H1 (cell line): ENCODE results near the gene DYNC2H1. TPM values are rescaled to one million over a fixed set of nuclear protein-coding genes. Genes with fewer than 3 reads are reported as not detected.

ENCODE experiments used
- CTCF ChIA-PET: fragments of 300-600 bp; sonication (Branson Sonifier 250); formaldehyde crosslinking; loops from one replicate; lab custom pipeline; 2021; ENCODE audit not compliant: partially characterized antibody; lab: Charles Lee
- POLR2A ChIA-PET: fragments of 300-600 bp; sonication (Branson Sonifier 250); formaldehyde crosslinking; loops from one replicate; lab custom pipeline; 2021; ENCODE audit warnings: inconsistent platforms; ENCODE audit not compliant: partially characterized antibody; lab: Charles Lee
- DNase-seq, 2 experiments: peaks; one replicate each; pipeline versions ENCODE4 v3.0.0 to v3.0.0-alpha.2; 2010 to 2022; ENCODE audit warnings: low spot score in 2 of 2, low read depth in 1 of 2, mixed read lengths in 1 of 2
- FAIRE-seq: peaks from 2 replicates; lab custom pipeline; 2011; peaks lifted over from hg19 to GRCh38; lab: Jason Lieb, UNC
- H2AFZ ChIP-seq: 2 replicates; pipeline ENCODE4 v1.8.1; 2012; ENCODE audit warnings: low read length, inconsistent platforms
- H2AK5ac ChIP-seq: 2 replicates; pipeline ENCODE4 v1.6.1; 2013; ENCODE audit warnings: low read depth, low read length
- H2BK120ac ChIP-seq: replicated peaks from 2 replicates; pipeline ENCODE3; 2013; ENCODE audit warnings: low read depth, low read length, inconsistent platforms
- H2BK12ac ChIP-seq: 2 replicates; pipeline ENCODE4 v1.6.1; 2013; ENCODE audit warnings: low read depth, low read length
- H2BK15ac ChIP-seq: 2 replicates; pipeline ENCODE4 v1.6.1; 2013; ENCODE audit warnings: low read length
- H2BK20ac ChIP-seq: 2 replicates; pipeline ENCODE4 v1.6.1; 2013; ENCODE audit warnings: low read length
- H2BK5ac ChIP-seq: 2 replicates; pipeline ENCODE4 v1.6.1; 2013; ENCODE audit warnings: low read depth, low read length
- H3K14ac ChIP-seq: 2 replicates; pipeline ENCODE4 v1.6.1; 2013; ENCODE audit warnings: inconsistent platforms; ENCODE audit not compliant: insufficient read length
- H3K18ac ChIP-seq: 2 replicates; pipeline ENCODE4 v1.6.1; 2013; ENCODE audit warnings: low read length; ENCODE audit errors: extremely low read depth
- H3K23ac ChIP-seq: 2 replicates; pipeline ENCODE4 v1.6.1; 2013; ENCODE audit warnings: inconsistent platforms; ENCODE audit not compliant: insufficient read length
- H3K23me2 ChIP-seq: 2 replicates; pipeline ENCODE4 v1.6.1; 2013; ENCODE audit warnings: low read depth, low read length
- H3K27ac ChIP-seq: 2 replicates; pipeline ENCODE4 v1.6.1; 2011; ENCODE audit warnings: low read depth, low read length, inconsistent platforms
- H3K27me3 ChIP-seq, 4 experiments: replicated peaks in 1 of 4; 1 replicate in 1 of 4; 2 replicates in 3 of 4; pipeline versions ENCODE4 v1.6.1 to v1.8.1; 2011 to 2013; ENCODE audit warnings: low read length in 3 of 4, mild to moderate bottlenecking in 3 of 4, inconsistent platforms in 2 of 4, mixed read lengths in 2 of 4, moderate library complexity in 1 of 4; ENCODE audit not compliant: control insufficient read depth in 3 of 4, insufficient read depth in 3 of 4; ENCODE audit errors: extremely low read depth in 1 of 4
- H3K36me3 ChIP-seq, 4 experiments: 2 replicates each; pipeline versions ENCODE4 v1.6.1 to v1.8.1; 2011 to 2013; ENCODE audit warnings: mild to moderate bottlenecking in 4 of 4, low read length in 3 of 4, moderate library complexity in 2 of 4, control low read depth in 1 of 4, inconsistent platforms in 1 of 4; ENCODE audit not compliant: insufficient read depth in 4 of 4, control insufficient read depth in 2 of 4
- H3K4ac ChIP-seq: replicated peaks from 2 replicates; pipeline ENCODE3; 2013; ENCODE audit warnings: low read length, low read depth, mixed read lengths, inconsistent platforms; ENCODE audit not compliant: insufficient read length
- H3K4me1 ChIP-seq, 4 experiments: replicated peaks in 1 of 4; 1 replicate in 1 of 4; 2 replicates in 3 of 4; pipeline versions ENCODE4 v1.6.1 to v1.8.1; 2011 to 2013; ENCODE audit warnings: low read length in 3 of 4, inconsistent platforms in 2 of 4, mixed read lengths in 1 of 4; ENCODE audit not compliant: insufficient read depth in 4 of 4, control insufficient read depth in 3 of 4
- H3K4me2 ChIP-seq, 2 experiments: 2 replicates each; pipeline versions ENCODE4 v1.6.1 to v1.8.1; 2011 to 2013; ENCODE audit warnings: low read depth in 2 of 2, low read length in 2 of 2, control low read depth in 1 of 2, inconsistent platforms in 1 of 2, mild to moderate bottlenecking in 1 of 2; ENCODE audit not compliant: insufficient read depth in 1 of 2
- H3K4me3 ChIP-seq, 4 experiments: fragments of 200-600, 300-600 bp in 1 of 4; sonication (generic), shearing (Covaris generic), sonication (Bioruptor Twin) in 1 of 4; 2 replicates each; pipeline versions ENCODE4 v1.5.1 to v1.8.1; 2011 to 2016; ENCODE audit warnings: low read length in 4 of 4, low read depth in 3 of 4, control low read depth in 2 of 4, inconsistent platforms in 2 of 4, mild to moderate bottlenecking in 2 of 4, mixed read lengths in 1 of 4, moderate library complexity in 1 of 4; ENCODE audit not compliant: insufficient read depth in 2 of 4; ENCODE audit errors: extremely low read depth in 1 of 4
- H3K56ac ChIP-seq: replicated peaks from 2 replicates; pipeline ENCODE3; 2013; ENCODE audit warnings: low read depth, mild to moderate bottlenecking, mixed read lengths, low read length, inconsistent platforms; ENCODE audit not compliant: insufficient read length
- H3K79me1 ChIP-seq: 2 replicates; pipeline ENCODE4 v1.6.1; 2013; ENCODE audit warnings: low read depth, low read length, control low read depth
- H3K79me2 ChIP-seq, 2 experiments: 2 replicates each; pipeline versions ENCODE4 v1.6.1 to v1.8.1; 2012 to 2013; ENCODE audit warnings: low read length in 2 of 2, mild to moderate bottlenecking in 2 of 2, inconsistent platforms in 1 of 2; ENCODE audit not compliant: insufficient read depth in 2 of 2, control insufficient read depth in 1 of 2
- H3K9ac ChIP-seq, 4 experiments: replicated peaks in 1 of 4; 1 replicate in 1 of 4; 2 replicates in 3 of 4; pipeline versions ENCODE4 v1.6.1 to v1.8.1; 2011 to 2013; ENCODE audit warnings: low read depth in 3 of 4, low read length in 3 of 4, control low read depth in 2 of 4, mild to moderate bottlenecking in 2 of 4, moderate library complexity in 2 of 4, inconsistent platforms in 1 of 4; ENCODE audit errors: extremely low read depth in 1 of 4
- H3K9me3 ChIP-seq, 2 experiments: 2 replicates each; pipeline versions ENCODE4 v1.6.1 to v1.8.1; 2012 to 2013; ENCODE audit warnings: mild to moderate bottlenecking in 2 of 2, moderate library complexity in 2 of 2, control low read depth in 1 of 2, inconsistent platforms in 1 of 2, low read depth in 1 of 2, low read length in 1 of 2, mixed read lengths in 1 of 2; ENCODE audit not compliant: insufficient read depth in 2 of 2
- H4K20me1 ChIP-seq, 2 experiments: replicated peaks in 1 of 2; 2 replicates each; pipeline versions ENCODE3 to v1.8.1; 2011 to 2013; ENCODE audit warnings: inconsistent platforms in 2 of 2, low read length in 2 of 2, mild to moderate bottlenecking in 1 of 2; ENCODE audit not compliant: insufficient read depth in 2 of 2, control insufficient read depth in 1 of 2
- H4K5ac ChIP-seq: 2 replicates; pipeline ENCODE4 v1.6.1; 2013; ENCODE audit warnings: low read length, low read depth, mixed read lengths, inconsistent platforms; ENCODE audit not compliant: insufficient read length
- H4K8ac ChIP-seq: 2 replicates; pipeline ENCODE4 v1.8.0; 2013; ENCODE audit warnings: mild to moderate bottlenecking, moderate library complexity, low read length, inconsistent platforms; ENCODE audit not compliant: insufficient read depth; ENCODE audit errors: extremely low read depth
- H4K91ac ChIP-seq: replicated peaks from 2 replicates; pipeline ENCODE3; 2013; ENCODE audit warnings: low read length, mixed read lengths, inconsistent platforms; ENCODE audit not compliant: insufficient read length
- CHD2 ChIP-seq: IDR thresholded peaks from 2 replicates; pipeline ENCODE4 v1.6.1; 2012; ENCODE audit warnings: low read length, improper control_type of control experiment
- CREB1 ChIP-seq: IDR thresholded peaks from 2 replicates; pipeline ENCODE4 v1.6.1; 2012; ENCODE audit warnings: inconsistent platforms
- TBP ChIP-seq: IDR thresholded peaks from 2 replicates; pipeline ENCODE4 v1.6.1; 2011; ENCODE audit warnings: low read depth, low read length, improper control_type of control experiment
- TEAD4 ChIP-seq: IDR thresholded peaks from 2 replicates; pipeline ENCODE4 v1.6.1; 2012; ENCODE audit warnings: low read depth, low read length, inconsistent platforms, mixed read lengths
- WGBS, 2 experiments: shearing (Covaris generic) in 1 of 2; methylation state at CpG; one replicate each; pipeline versions ENCODE4 v1.1.6 to v1.1.7; 2013 to 2015; ENCODE audit warnings: low lambda C conversion rate in 2 of 2, mixed read lengths in 2 of 2, inconsistent platforms in 1 of 2, low coverage in 1 of 2, missing lambda C conversion rate in 1 of 2; ENCODE audit not compliant: insufficient replicate concordance in 2 of 2, insufficient coverage in 1 of 2, insufficient read length in 1 of 2; ENCODE audit errors: extremely low coverage in 1 of 2, missing lambda C conversion rate in 1 of 2; 5-methylcytosine and 5-hydroxymethylcytosine counted together
- polyA plus RNA-seq, 7 experiments: library from polyadenylated mRNA; depleted of rRNA in 3 of 7; stranded (reverse) in 5 of 7; unstranded in 2 of 7; fragments of >200 nt in 5 of 7; fragments of 200-250 nt in 2 of 7; gene quantifications; 1 replicate in 5 of 7; 2 replicates in 1 of 7; 4 replicates in 1 of 7; pipeline versions ENCODE4 v1.2.1 to v1.2.3, GENCODE V29; 2011 to 2013; ENCODE audit warnings: missing spikeins in 2 of 7, mixed read lengths in 2 of 7
- total RNA-seq: library from RNA; stranded (reverse); fragmentation: NEBNext Ultra II Directional; extraction: Animal tissue kit (Norgen Biotek cat#: 25700); gene quantifications from 2 replicates; pipeline ENCODE4 v1.2.1, GENCODE V29; 2021
- TF ChIP-seq, protein P1 (sequence below): IDR thresholded peaks from 2 replicates; pipeline ENCODE4 v1.6.1; 2012; ENCODE audit warnings: low read length, inconsistent platforms

DYNC2H1 gene
- total and polyA plus RNA-seq, 2 of the 8 experiments (the other 6 are each of a cell fraction or from before 2014, with no cell fraction given) = 6.2 to 12.0 TPM

GRCh38 chr11:103364687-103365086, 255.5 kb downstream of the DYNC2H1 start:
- Histone ChIP-seq H3K23me2 (no peaks in the 10 kb centered on the region), H4K91ac (no peak overlapping the region), H3K4me1 (no peaks in the 10 kb centered on the region), H3K4ac (peak overlapping the region; percentile 78), H2BK12ac (no peak overlapping the region), H3K4me3 (no peak overlapping the region), H4K8ac (no peak overlapping the region; the same call in 1 of the 2 replicates), H3K9ac (no peak overlapping the region), H3K79me2 (no peaks in the 10 kb centered on the region), H2AFZ (no peak overlapping the region), H3K9me3 (no peaks in the 10 kb centered on the region), H3K79me1 (no peaks in the 10 kb centered on the region), H4K5ac (no peak overlapping the region), H3K23ac (no peak overlapping the region), H2BK120ac (no peak overlapping the region), H2BK20ac (no peak overlapping the region), H2BK15ac (no peak overlapping the region), H2BK5ac (no peak overlapping the region), H3K14ac (no peak overlapping the region), H3K18ac (no peak overlapping the region), H3K27ac (no peak overlapping the region), H3K27me3 (no peaks in the 10 kb centered on the region), H3K56ac (no peak overlapping the region), H4K20me1 (no peaks in the 10 kb centered on the region), H3K4me2 (no peak overlapping the region), H3K36me3 (no peaks in the 10 kb centered on the region), H2AK5ac (no peak overlapping the region)
- TF ChIP-seq CREB1 (no peak), TBP (no peak), CHD2 (no peak), TEAD4 (no peak)
- TF ChIP-seq, protein P1, sequence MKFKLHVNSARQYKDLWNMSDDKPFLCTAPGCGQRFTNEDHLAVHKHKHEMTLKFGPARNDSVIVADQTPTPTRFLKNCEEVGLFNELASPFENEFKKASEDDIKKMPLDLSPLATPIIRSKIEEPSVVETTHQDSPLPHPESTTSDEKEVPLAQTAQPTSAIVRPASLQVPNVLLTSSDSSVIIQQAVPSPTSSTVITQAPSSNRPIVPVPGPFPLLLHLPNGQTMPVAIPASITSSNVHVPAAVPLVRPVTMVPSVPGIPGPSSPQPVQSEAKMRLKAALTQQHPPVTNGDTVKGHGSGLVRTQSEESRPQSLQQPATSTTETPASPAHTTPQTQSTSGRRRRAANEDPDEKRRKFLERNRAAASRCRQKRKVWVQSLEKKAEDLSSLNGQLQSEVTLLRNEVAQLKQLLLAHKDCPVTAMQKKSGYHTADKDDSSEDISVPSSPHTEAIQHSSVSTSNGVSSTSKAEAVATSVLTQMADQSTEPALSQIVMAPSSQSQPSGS = no peak
- ChIA-PET CTCF (interaction anchor here (0.7 kb wide), 1 partner anchor 48 kb away, joined by 4 read pairs; no protein-coding TSS in a partner anchor), POLR2A (no interaction called here)
- FAIRE-seq (no peak), DNase-seq (no peak)
- WGBS, 2 experiments = 89% methylated on average over 1 of the region's 1 CpG; no CpG with 5 or more reads in 1 of the 2 experiments
